ENCODE results near the gene CLASP2. TPM values are rescaled to one million over a fixed set of nuclear protein-coding genes. Genes with fewer than 3 reads are reported as not detected.

Gene CLASP2
- total RNA-seq, 3 donors from 2014 or later, result 38.2 to 51.5 (median 47.9) TPM

GRCh38 chr3:33637482-33637881 lies 80.6 kb downstream of the CLASP2 start:
- Mint-ChIP-seq H3K4me1 (ENCODE audit: low read depth) (peaks cover 2% of the 10 kb centered on the region), H3K27me3 (ENCODE audit: low read depth) (no peaks in the 10 kb centered on the region), H3K4me3 (no peak overlapping the region), H3K9me3 (no peaks in the 10 kb centered on the region), H3K36me3 (ENCODE audit: insufficient read depth) (peaks cover 9% of the 10 kb centered on the region)
- no peak for ATAC-seq
- DNase-seq, result no peak

GRCh38 chr3:33636125-33636850 lies 81.8 kb downstream of the CLASP2 start:
- Mint-ChIP-seq H3K36me3 (ENCODE audit: insufficient read depth) (peaks cover 8% of the 10 kb centered on the region), H3K9me3 (no peaks in the 10 kb centered on the region), H3K27me3 (ENCODE audit: low read depth) (no peaks in the 10 kb centered on the region), H3K4me1 (ENCODE audit: low read depth) (peaks cover 2% of the 10 kb centered on the region), H3K4me3 (no peak overlapping the region)
- DNase-seq (no peak), ATAC-seq (no peak)

GRCh38 chr3:33634262-33634661 lies 83.8 kb downstream of the CLASP2 start:
- H3K4me3 Mint-ChIP-seq, result no peak overlapping the region
- H3K27me3 Mint-ChIP-seq (ENCODE audit: low read depth), result no peaks in the 10 kb centered on the region
- DNase-seq (no peak), ATAC-seq (no peak)
- H3K9me3 Mint-ChIP-seq, result no peaks in the 10 kb centered on the region
- H3K4me1 Mint-ChIP-seq (ENCODE audit: low read depth), result peaks cover 2% of the 10 kb centered on the region
- H3K36me3 Mint-ChIP-seq (ENCODE audit: insufficient read depth), result peaks cover 6% of the 10 kb centered on the region

- no peak for ATAC-seq
- H3K4me1 Mint-ChIP-seq (ENCODE audit: low read depth), result no peaks in the 10 kb centered on the region
- no peaks in the 10 kb centered on the region for H3K9me3 Mint-ChIP-seq
- no peaks in the 10 kb centered on the region for H3K27me3 Mint-ChIP-seq (ENCODE audit: low read depth)
- H3K36me3 Mint-ChIP-seq (ENCODE audit: insufficient read depth), result peaks cover under 1% of the 10 kb centered on the region
- DNase-seq, result no peak
- no peak overlapping the region for H3K4me3 Mint-ChIP-seq
These were observed 88.8 kb downstream of the CLASP2 start for GRCh38 chr3:33629219-33629618.

- Mint-ChIP-seq H3K4me1 (ENCODE audit: low read depth) (no peaks in the 10 kb centered on the region), H3K9me3 (no peaks in the 10 kb centered on the region), H3K4me3 (no peak overlapping the region), H3K36me3 (ENCODE audit: insufficient read depth) (peaks cover 14% of the 10 kb centered on the region), H3K27me3 (ENCODE audit: low read depth) (no peaks in the 10 kb centered on the region)
- DNase-seq (no peak), ATAC-seq (no peak)
These were observed 93.3 kb downstream of the CLASP2 start for GRCh38 chr3:33624756-33625155.

GRCh38 chr3:33613041-33613440 lies 105.0 kb downstream of the CLASP2 start:
- H3K4me3 Mint-ChIP-seq, result no peak overlapping the region
- H3K4me1 Mint-ChIP-seq (ENCODE audit: low read depth), result no peaks in the 10 kb centered on the region
- no peak for DNase-seq
- no peak for ATAC-seq
- H3K36me3 Mint-ChIP-seq (ENCODE audit: insufficient read depth), result peaks cover 35% of the 10 kb centered on the region
- H3K9me3 Mint-ChIP-seq, result no peaks in the 10 kb centered on the region
- no peaks in the 10 kb centered on the region for H3K27me3 Mint-ChIP-seq (ENCODE audit: low read depth)

- no peaks in the 10 kb centered on the region for H3K9me3 Mint-ChIP-seq
- DNase-seq (no peak), ATAC-seq (no peak)
- H3K4me1 Mint-ChIP-seq (ENCODE audit: low read depth), result no peaks in the 10 kb centered on the region
- peaks cover 36% of the 10 kb centered on the region for H3K36me3 Mint-ChIP-seq (ENCODE audit: insufficient read depth)
- H3K4me3 Mint-ChIP-seq, result no peak overlapping the region
- H3K27me3 Mint-ChIP-seq (ENCODE audit: low read depth), result no peaks in the 10 kb centered on the region
These were observed 105.4 kb downstream of the CLASP2 start for GRCh38 chr3:33612607-33613006.

- ATAC-seq (no peak), DNase-seq (no peak)
- no peaks in the 10 kb centered on the region for H3K9me3 Mint-ChIP-seq
- H3K27me3 Mint-ChIP-seq (ENCODE audit: low read depth), result no peaks in the 10 kb centered on the region
- H3K4me1 Mint-ChIP-seq (ENCODE audit: low read depth), result no peaks in the 10 kb centered on the region
- H3K4me3 Mint-ChIP-seq, result no peak overlapping the region
- peaks cover 63% of the 10 kb centered on the region for H3K36me3 Mint-ChIP-seq (ENCODE audit: insufficient read depth)
These were observed 115.2 kb downstream of the CLASP2 start for GRCh38 chr3:33602829-33603228.

- no peaks in the 10 kb centered on the region for H3K27me3 Mint-ChIP-seq (ENCODE audit: low read depth)
- DNase-seq (no peak), ATAC-seq (no peak)
- no peak overlapping the region for H3K4me3 Mint-ChIP-seq
- peaks cover 24% of the 10 kb centered on the region for H3K36me3 Mint-ChIP-seq (ENCODE audit: insufficient read depth)
- no peaks in the 10 kb centered on the region for H3K9me3 Mint-ChIP-seq
- H3K4me1 Mint-ChIP-seq (ENCODE audit: low read depth), result no peaks in the 10 kb centered on the region
These were observed 120.8 kb downstream of the CLASP2 start for GRCh38 chr3:33597257-33597689.

- H3K36me3 Mint-ChIP-seq (ENCODE audit: insufficient read depth), result peaks cover 16% of the 10 kb centered on the region
- H3K4me1 Mint-ChIP-seq (ENCODE audit: low read depth), result no peaks in the 10 kb centered on the region
- no peak for ATAC-seq
- DNase-seq, result no peak
- H3K9me3 Mint-ChIP-seq, result no peaks in the 10 kb centered on the region
- H3K4me3 Mint-ChIP-seq, result no peak overlapping the region
- no peaks in the 10 kb centered on the region for H3K27me3 Mint-ChIP-seq (ENCODE audit: low read depth)
These were observed 125.1 kb downstream of the CLASP2 start for GRCh38 chr3:33592999-33593398.

GRCh38 chr3:33590541-33590940 lies 127.5 kb downstream of the CLASP2 start:
- Mint-ChIP-seq H3K4me3 (no peak overlapping the region), H3K4me1 (ENCODE audit: low read depth) (no peaks in the 10 kb centered on the region), H3K36me3 (ENCODE audit: insufficient read depth) (peaks cover 21% of the 10 kb centered on the region), H3K27me3 (ENCODE audit: low read depth) (no peaks in the 10 kb centered on the region), H3K9me3 (no peaks in the 10 kb centered on the region)
- no peak for DNase-seq
- ATAC-seq, result no peak

- no peaks in the 10 kb centered on the region for H3K9me3 Mint-ChIP-seq
- H3K4me1 Mint-ChIP-seq (ENCODE audit: low read depth), result no peaks in the 10 kb centered on the region
- peaks cover 29% of the 10 kb centered on the region for H3K36me3 Mint-ChIP-seq (ENCODE audit: insufficient read depth)
- no peak overlapping the region for H3K4me3 Mint-ChIP-seq
- no peaks in the 10 kb centered on the region for H3K27me3 Mint-ChIP-seq (ENCODE audit: low read depth)
- ATAC-seq (no peak), DNase-seq (no peak)
These were observed 131.7 kb downstream of the CLASP2 start for GRCh38 chr3:33586402-33586801.

- H3K4me1 Mint-ChIP-seq (ENCODE audit: low read depth), result no peaks in the 10 kb centered on the region
- H3K9me3 Mint-ChIP-seq, result no peaks in the 10 kb centered on the region
- ATAC-seq, result no peak
- DNase-seq, result no peak
- H3K4me3 Mint-ChIP-seq, result no peak overlapping the region
- no peaks in the 10 kb centered on the region for H3K27me3 Mint-ChIP-seq (ENCODE audit: low read depth)
- peaks cover 19% of the 10 kb centered on the region for H3K36me3 Mint-ChIP-seq (ENCODE audit: insufficient read depth)
These were observed 135.8 kb downstream of the CLASP2 start for GRCh38 chr3:33582234-33582633.

GRCh38 chr3:33581666-33582065 lies 136.4 kb downstream of the CLASP2 start:
- ATAC-seq (no peak), DNase-seq (no peak)
- Mint-ChIP-seq H3K36me3 (ENCODE audit: insufficient read depth) (peaks cover 17% of the 10 kb centered on the region), H3K4me3 (no peak overlapping the region), H3K27me3 (ENCODE audit: low read depth) (no peaks in the 10 kb centered on the region), H3K4me1 (ENCODE audit: low read depth) (no peaks in the 10 kb centered on the region), H3K9me3 (no peaks in the 10 kb centered on the region)

GRCh38 chr3:33579840-33580239 lies 138.2 kb downstream of the CLASP2 start:
- Mint-ChIP-seq H3K4me3 (no peak overlapping the region), H3K4me1 (ENCODE audit: low read depth) (no peaks in the 10 kb centered on the region), H3K27me3 (ENCODE audit: low read depth) (no peaks in the 10 kb centered on the region), H3K9me3 (no peaks in the 10 kb centered on the region), H3K36me3 (ENCODE audit: insufficient read depth) (peaks cover 25% of the 10 kb centered on the region)
- ATAC-seq, result no peak
- DNase-seq, result no peak
